GM21447 (cell line): ENCODE results near the gene AKTIP.
A peak's percentile ranks its signal among the peaks of the same experiment; 100 is the strongest.
"Not testable (repeated sequence)": the region's sequence is repeated elsewhere in the genome, so short reads cannot be mapped to it uniquely, and the experiment has no call there.

Experiments
- ATAC-seq: cut with Tn5 transposase; IDR thresholded peaks from one replicate; pipeline ENCODE4 v1.9.1; 2021; ENCODE audit not compliant: unreplicated experiment

AKTIP gene

GRCh38 chr16:53502331-53503269 is at the start of gene AKTIP:
Gene AKTIP, minus strand, starts transcription at chr16:53503209. Its CDS starts 2,950 bp downstream, at chr16:53500259.
- ATAC-seq, result peak; percentile 31

- ATAC-seq, result peak; percentile 68
Measured at GRCh38 chr16:53549970-53550690, 47.1 kb upstream of the AKTIP start.

- ATAC-seq, result no peak
Measured at GRCh38 chr16:53546988-53547391, 44.0 kb upstream of the AKTIP start.

GRCh38 chr16:53545433-53545832 is 42.4 kb upstream of the AKTIP start:
- ATAC-seq, result no peak

GRCh38 chr16:53542283-53542682 is 39.3 kb upstream of the AKTIP start:
- ATAC-seq, result no peak

GRCh38 chr16:53541326-53541725 is 38.3 kb upstream of the AKTIP start:
- ATAC-seq, result no peak

GRCh38 chr16:53539759-53540718 is 37.0 kb upstream of the AKTIP start:
- ATAC-seq, result not testable (repeated sequence)

- ATAC-seq, result not testable (repeated sequence)
Measured at GRCh38 chr16:53539346-53539745, 36.3 kb upstream of the AKTIP start.

- no peak for ATAC-seq
Measured at GRCh38 chr16:53537626-53538025, 34.6 kb upstream of the AKTIP start.

GRCh38 chr16:53534206-53534605 is 31.2 kb upstream of the AKTIP start:
- ATAC-seq, result no peak

GRCh38 chr16:53530741-53531140 is 27.7 kb upstream of the AKTIP start:
- no peak for ATAC-seq

GRCh38 chr16:53530046-53530445 is 27.0 kb upstream of the AKTIP start:
- ATAC-seq, result no peak

- ATAC-seq, result no peak
Measured at GRCh38 chr16:53529513-53529912, 26.5 kb upstream of the AKTIP start.

- no peak for ATAC-seq
Measured at GRCh38 chr16:53528797-53529196, 25.8 kb upstream of the AKTIP start.

GRCh38 chr16:53523971-53524548 is 21.1 kb upstream of the AKTIP start:
- ATAC-seq, result no peak

- no peak for ATAC-seq
Measured at GRCh38 chr16:53523126-53523804, 20.3 kb upstream of the AKTIP start.

GRCh38 chr16:53519417-53520091 is 16.5 kb upstream of the AKTIP start:
- no peak for ATAC-seq

- peak; percentile 98 for ATAC-seq
Measured at GRCh38 chr16:53518550-53519416, 15.8 kb upstream of the AKTIP start.
